Measurements from ENCODE around the gene BSCL2. TPM values are rescaled to one million over a fixed set of nuclear protein-coding genes. Genes with fewer than 3 reads are reported as not detected.

BSCL2 gene
- total and polyA plus RNA-seq, 2 of the 13 experiments (the other 11 are each of a cell fraction or from before 2014, with no cell fraction given) = 19.5 to 21.1 TPM

GRCh38 chr11:62678770-62679696 lies 28.2 kb downstream of the BSCL2 start, which contains the start of gene UBXN1 (continued):
- TF ChIP-seq ZNF205 (CRISPR knock-in tag; IDR thresholded peaks at IDR 0.05) = no peak; the same call in 1 of the 2 replicates
- no peak for TF ChIP-seq ZBTB39 (CRISPR knock-in tag; IDR thresholded peaks at IDR 0.05)
- no peak for TF ChIP-seq ZFP36L1 (CRISPR knock-in tag; IDR thresholded peaks at IDR 0.05)
- TF ChIP-seq NPAS2 (CRISPR knock-in tag; IDR thresholded peaks at IDR 0.05; ENCODE audit: borderline replicate concordance) = no peak
- TF ChIP-seq MZF1 (CRISPR knock-in tag; IDR thresholded peaks at IDR 0.05; ENCODE audit: borderline replicate concordance) = no peak
- TF ChIP-seq ZNF335 (CRISPR knock-in tag; IDR thresholded peaks at IDR 0.05) = peak; percentile 21; the same call in 1 of the 2 replicates
- no peak for TF ChIP-seq SRSF4 (IDR thresholded peaks at IDR 0.05; ENCODE audit: low read depth, low read length, poor library complexity, severe bottlenecking)
- peak; percentile 77 for TF ChIP-seq TAF15 (IDR thresholded peaks at IDR 0.05; ENCODE audit: low read depth, low read length, poor library complexity, severe bottlenecking)
- no peak for TF ChIP-seq DMTF1 (CRISPR knock-in tag; IDR thresholded peaks at IDR 0.05)
- TF ChIP-seq CREB1 (IDR thresholded peaks at IDR 0.05) = peak; percentile 17; the same call in 1 of the 2 replicates
- TF ChIP-seq CREB1 (CRISPR knock-in tag; IDR thresholded peaks at IDR 0.05) = no peak
- TF ChIP-seq IRF2 (CRISPR knock-in tag; IDR thresholded peaks at IDR 0.05) = peak; percentile 76
- no peak for TF ChIP-seq ZBTB49 (CRISPR knock-in tag; IDR thresholded peaks at IDR 0.05; ENCODE audit: borderline replicate concordance)
- peak; percentile 95 for TF ChIP-seq USF2 (IDR thresholded peaks at IDR 0.05; ENCODE audit: low read depth, low read length)
- peak; percentile 99; the same call in 1 of the 2 replicates for TF ChIP-seq USF2 (CRISPR knock-in tag; IDR thresholded peaks at IDR 0.05; ENCODE audit: borderline replicate concordance)
- TF ChIP-seq TP53 (CRISPR knock-in tag; conservative IDR thresholded peaks at IDR 0.05) = no peak
- TF ChIP-seq RFX5 (IDR thresholded peaks at IDR 0.05; ENCODE audit: low read depth, low read length) = no peak
- no peak for TF ChIP-seq ZNF660 (CRISPR knock-in tag; IDR thresholded peaks at IDR 0.05; ENCODE audit: borderline replicate concordance, low read depth)
- TF ChIP-seq AHR (CRISPR knock-in tag; IDR thresholded peaks at IDR 0.05) = no peak
- no peak for TF ChIP-seq KLF9 (CRISPR knock-in tag; IDR thresholded peaks at IDR 0.05; ENCODE audit: low read depth)
- TF ChIP-seq ZNF768 (CRISPR knock-in tag; IDR thresholded peaks at IDR 0.05) = peak; percentile 36; the same call in 1 of the 2 replicates

Measured in HepG2 (cell line).